HEK293T (cell line): ENCODE data around the gene BBX.

ENCODE experiments used
- BHLHE40 ChIP-seq: fragments of 450-650 bp; IDR thresholded peaks from 2 replicates; pipeline ENCODE4 v1.6.1; 2016; ENCODE audit warnings: mild to moderate bottlenecking, moderate library complexity, borderline replicate concordance
- SUZ12 ChIP-seq: fragments of 450-650 bp; IDR thresholded peaks from 2 replicates; pipeline ENCODE4 v1.6.1; 2016; ENCODE audit warnings: mild to moderate bottlenecking

GRCh38 chr3:107831590-107831989 is 308.8 kb downstream of the BBX start:
- no peak for TF ChIP-seq BHLHE40
- TF ChIP-seq SUZ12 = no peak
